Testis (tissue), 3 donors: Measurements from ENCODE around the gene CD44. TPM values are rescaled to one million over a fixed set of nuclear protein-coding genes. Genes with fewer than 3 reads are reported as not detected.

Source experiments
- DNase-seq: peaks from one replicate; pipeline ENCODE4 v3.0.0-alpha.2; 2019
- H3K27ac ChIP-seq, 2 donors: fragments of 200-600 bp; sonication (generic); one replicate each; pipeline ENCODE4 v1.5.1; 2019
- H3K27me3 ChIP-seq: fragments of 200-600 bp; sonication (generic); one replicate; pipeline ENCODE4 v1.5.1; 2019
- H3K36me3 ChIP-seq: fragments of 200-600 bp; sonication (generic); one replicate; pipeline ENCODE4 v1.5.1; 2017; ENCODE audit warnings: low read depth; ENCODE audit errors: missing control alignments
- H3K4me1 ChIP-seq: fragments of 200-600 bp; sonication (generic); one replicate; pipeline ENCODE4 v1.5.1; 2019
- H3K4me3 ChIP-seq, 2 donors: fragments of 200-600 bp; sonication (generic); one replicate each; pipeline ENCODE4 v1.5.1; 2017 to 2019
- H3K9me3 ChIP-seq: fragments of 200-600 bp; sonication (generic); one replicate; pipeline ENCODE4 v1.5.1; 2017
- CTCF ChIP-seq, 3 experiments: fragments of 450-650 bp in 2 of 3; fragments of 200-600 bp in 1 of 3; sonication (generic) in 1 of 3; IDR thresholded peaks; one replicate each; pipeline ENCODE4 v1.5.1; 2016 to 2019; ENCODE audit warnings: antibody characterized with exemption in 3 of 3, mild to moderate bottlenecking in 2 of 3, moderate library complexity in 1 of 3
- POLR2A ChIP-seq: fragments of 450-650 bp; IDR thresholded peaks from one replicate; pipeline ENCODE4 v1.6.1; 2017; ENCODE audit warnings: antibody characterized with exemption, mild to moderate bottlenecking, moderate library complexity
- WGBS, 2 donors: methylation state at CpG; one replicate each; pipeline ENCODE4 v1.1.5; 2018; 5-methylcytosine and 5-hydroxymethylcytosine counted together
- intact Hi-C: fragments of 100-400 bp; cut with DNase I; formaldehyde crosslinking; loops from one replicate; pipeline ENCODE4 v1.15.1; 2023; ENCODE audit warnings: low total_unique reads
- polyA plus RNA-seq: library from polyadenylated mRNA; stranded (reverse); fragments of 350-450 nt; fragmentation: Illumina TruSeq; extraction: RNeasy Lipid Tissue Mini Kit (QIAGEN cat#74804); gene quantifications from one replicate; pipeline ENCODE4 v1.2.3, GENCODE V29; 2014; ENCODE audit warnings: low read depth, low replicate concordance; ENCODE audit not compliant: insufficient read depth
- total RNA-seq, 2 donors: library from RNA; depleted of rRNA; stranded (reverse); fragments of >200 nt; gene quantifications; one replicate each; pipeline ENCODE4 v1.2.3, GENCODE V29; 2016

The CD44 gene
- total and polyA plus RNA-seq, 3 donors from 2014 or later: 4.0 to 44.5 (median 13.4) TPM

GRCh38 chr11:35151241-35151640 is 12.3 kb downstream of the CD44 start:
- no peaks in the 10 kb centered on the region for H3K4me1 ChIP-seq
- DNase-seq: no peak
- 69 to 83% methylated on average over 1 of the region's 1 CpG for WGBS, 2 donors
- H3K36me3 ChIP-seq: no peaks in the 10 kb centered on the region
- H3K27ac ChIP-seq: no peak overlapping the region
- no peak for TF ChIP-seq POLR2A
- no peak for TF ChIP-seq CTCF (IDR thresholded peaks at IDR 0.05)
- no peaks in the 10 kb centered on the region for H3K27me3 ChIP-seq
- no peak overlapping the region for H3K4me3 ChIP-seq
- H3K9me3 ChIP-seq: no peaks in the 10 kb centered on the region
- intact Hi-C loops: no loop called here

DNA sequence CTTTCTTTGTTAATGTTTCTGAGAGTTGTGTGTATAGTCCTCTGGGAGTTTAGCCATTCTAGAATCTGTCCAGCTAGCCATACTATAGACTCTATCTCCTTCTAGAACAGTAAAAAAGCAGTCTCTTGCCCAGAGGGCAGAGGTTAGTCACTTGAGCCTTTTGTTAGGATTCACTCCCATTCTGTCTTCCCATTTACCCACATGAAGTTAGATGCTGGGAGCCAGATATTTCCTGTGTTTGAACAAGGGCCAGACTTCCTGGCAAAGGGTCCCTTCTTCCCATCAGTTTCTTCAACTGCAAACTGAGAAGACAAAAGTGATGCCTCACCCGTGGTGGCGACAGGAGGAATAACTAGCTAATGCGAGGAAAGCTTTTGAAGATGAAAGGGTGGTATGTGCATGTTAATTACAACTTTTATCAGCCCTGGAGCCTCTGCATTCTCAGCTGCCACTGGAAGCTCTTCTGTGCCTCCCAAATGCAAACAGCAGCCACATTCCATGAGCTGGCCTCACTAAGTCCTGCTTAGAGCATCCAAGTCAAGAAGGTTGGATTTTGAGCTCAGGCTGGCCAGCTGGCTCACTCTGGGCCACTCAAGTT is 12.8 kb downstream of the CD44 start:
- Histone ChIP-seq H3K4me3 (no peak overlapping the region), H3K9me3 (no peaks in the 10 kb centered on the region), H3K27me3 (no peaks in the 10 kb centered on the region), H3K36me3 (no peaks in the 10 kb centered on the region), H3K27ac (no peak overlapping the region), H3K4me1 (no peaks in the 10 kb centered on the region)
- TF ChIP-seq CTCF (IDR thresholded peaks at IDR 0.05) (no peak), POLR2A (no peak)
- intact Hi-C loops: no loop called here
- DNase-seq: no peak
- 75 to 78% methylated on average over 3 of the region's 3 CpGs for WGBS, 2 donors

DNA sequence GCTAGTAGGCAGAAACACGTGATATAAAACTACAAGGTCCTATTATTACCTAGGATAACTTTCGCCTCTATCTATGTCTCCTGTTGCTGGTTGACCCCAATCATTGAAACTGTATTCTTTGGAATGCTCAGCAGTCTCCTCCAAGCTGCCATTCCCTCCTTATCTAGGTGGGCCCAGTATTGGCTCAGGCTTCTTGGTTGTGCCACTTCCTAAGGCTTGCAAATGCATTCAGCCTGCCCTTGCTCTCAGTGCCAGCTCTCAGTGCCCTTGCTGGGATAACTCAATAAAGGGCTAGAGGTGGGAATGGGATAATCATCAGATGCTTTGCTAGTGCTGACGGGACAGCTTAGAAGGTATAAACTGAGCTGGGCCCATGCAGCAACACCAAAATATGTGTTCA is 13.6 kb downstream of the CD44 start:
- TF ChIP-seq POLR2A (no peak), CTCF (IDR thresholded peaks at IDR 0.05) (no peak)
- Histone ChIP-seq H3K36me3 (no peaks in the 10 kb centered on the region), H3K9me3 (no peaks in the 10 kb centered on the region), H3K4me1 (no peaks in the 10 kb centered on the region), H3K27ac (no peak overlapping the region), H3K27me3 (no peaks in the 10 kb centered on the region), H3K4me3 (no peak overlapping the region)
- WGBS, 2 donors: 90 to 95% methylated on average over 3 of the region's 3 CpGs
- intact Hi-C loops: no loop called here
- no peak for DNase-seq

DNA sequence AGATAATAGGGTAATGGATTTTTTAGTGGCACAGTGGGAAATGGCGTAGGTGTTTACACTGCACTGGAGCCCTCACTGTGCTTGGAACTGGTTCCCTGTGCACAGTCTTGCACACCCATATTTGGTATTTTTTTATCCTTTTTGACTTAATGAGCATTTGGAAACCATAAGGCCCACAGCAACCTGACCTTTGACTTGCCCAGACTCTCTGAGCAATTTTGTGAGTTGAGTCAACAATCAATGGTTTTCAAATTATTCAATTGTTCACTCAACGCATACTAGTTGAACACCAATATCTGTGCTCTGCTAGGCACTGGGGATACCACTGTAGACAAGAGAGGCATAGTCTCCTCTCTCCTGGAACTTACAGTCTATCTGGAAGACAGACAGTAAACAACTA is 14.3 kb downstream of the CD44 start:
- Histone ChIP-seq H3K4me1 (no peaks in the 10 kb centered on the region), H3K36me3 (no peaks in the 10 kb centered on the region), H3K9me3 (no peaks in the 10 kb centered on the region), H3K27me3 (no peaks in the 10 kb centered on the region), H3K27ac (no peak overlapping the region), H3K4me3 (no peak overlapping the region)
- no peak for TF ChIP-seq CTCF (IDR thresholded peaks at IDR 0.05)
- no peak for TF ChIP-seq POLR2A
- intact Hi-C loops: no loop called here
- DNase-seq: no peak
- WGBS, 2 donors: 89 to 90% methylated on average over 2 of the region's 2 CpGs

DNA sequence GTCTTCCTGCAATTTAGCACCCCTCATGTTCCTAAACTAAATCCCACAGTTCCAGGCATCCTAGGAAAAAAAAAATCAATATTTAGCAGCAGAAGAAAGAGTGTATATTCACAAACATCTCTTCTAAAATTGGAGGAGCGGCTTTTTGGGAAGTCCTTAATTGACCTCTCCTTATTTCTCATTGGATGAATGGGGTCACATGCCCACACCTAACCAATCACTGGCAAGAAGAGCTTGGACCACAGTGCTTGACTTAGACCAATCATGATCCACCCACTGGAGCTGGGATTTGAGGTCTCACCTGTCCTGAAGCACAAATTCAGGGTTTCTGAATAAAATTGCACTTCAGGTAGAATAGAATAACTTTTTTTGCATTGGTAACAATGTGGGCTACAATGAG is 16.0 kb downstream of the CD44 start:
- H3K9me3 ChIP-seq: no peaks in the 10 kb centered on the region
- H3K36me3 ChIP-seq: no peaks in the 10 kb centered on the region
- DNase-seq: no peak
- peaks cover 3% of the 10 kb centered on the region for H3K4me1 ChIP-seq
- intact Hi-C loops: no loop called here
- TF ChIP-seq POLR2A (no peak), CTCF (IDR thresholded peaks at IDR 0.05) (no peak)
- H3K4me3 ChIP-seq: no peak overlapping the region
- no peak overlapping the region for H3K27ac ChIP-seq
- WGBS, 2 donors: 76 to 81% methylated on average over 1 of the region's 1 CpG
- H3K27me3 ChIP-seq: no peaks in the 10 kb centered on the region
